H9 (cell line): ENCODE measurements around the gene FSTL4. TPM values are rescaled to one million over a fixed set of nuclear protein-coding genes. Genes with fewer than 3 reads are reported as not detected.

Experiments used
- DNase-seq: peaks from one replicate; pipeline ENCODE4 v3.0.0-alpha.2; 2017
- H2AFZ ChIP-seq: one replicate; pipeline ENCODE4 v1.6.1; 2013; ENCODE audit warnings: mild to moderate bottlenecking, low read length, control low read depth, moderate library complexity
- H2AK5ac ChIP-seq: 2 replicates; pipeline ENCODE4 v1.6.1; 2013; ENCODE audit warnings: low read length, control low read depth, mixed read lengths; ENCODE audit not compliant: insufficient read length
- H2BK120ac ChIP-seq: one replicate; pipeline ENCODE4 v1.6.1; 2013; ENCODE audit warnings: low read depth, mild to moderate bottlenecking, low read length, control low read depth, inconsistent platforms; ENCODE audit not compliant: poor library complexity, severe bottlenecking
- H2BK12ac ChIP-seq: 2 replicates; pipeline ENCODE4 v1.6.1; 2013; ENCODE audit warnings: low read length, control low read depth, mixed read lengths, low read depth; ENCODE audit not compliant: insufficient read length
- H2BK15ac ChIP-seq: 2 replicates; pipeline ENCODE4 v1.6.1; 2013; ENCODE audit warnings: low read depth, low read length, control low read depth
- H2BK20ac ChIP-seq: one replicate; pipeline ENCODE4 v1.6.1; 2013; ENCODE audit warnings: low read depth, mild to moderate bottlenecking, low read length, control low read depth, inconsistent platforms; ENCODE audit not compliant: poor library complexity, severe bottlenecking
- H2BK5ac ChIP-seq: 2 replicates; pipeline ENCODE4 v1.6.1; 2013; ENCODE audit warnings: low read length, control low read depth, mixed read lengths; ENCODE audit not compliant: insufficient read length
- H3K14ac ChIP-seq: 2 replicates; pipeline ENCODE4 v1.6.1; 2013; ENCODE audit warnings: low read length, control low read depth; ENCODE audit not compliant: insufficient read depth
- H3K18ac ChIP-seq: 2 replicates; pipeline ENCODE4 v1.6.1; 2013; ENCODE audit warnings: low read depth, mild to moderate bottlenecking, mixed read lengths, low read length, control low read depth; ENCODE audit not compliant: insufficient read length
- H3K23ac ChIP-seq: 2 replicates; pipeline ENCODE4 v1.6.1; 2013; ENCODE audit warnings: low read length, control low read depth, mixed read lengths, low read depth; ENCODE audit not compliant: insufficient read length
- H3K23me2 ChIP-seq: 2 replicates; pipeline ENCODE4 v1.6.1; 2013; ENCODE audit warnings: low read depth, mild to moderate bottlenecking, mixed read lengths, low read length, control low read depth; ENCODE audit not compliant: insufficient read length, poor library complexity, severe bottlenecking
- H3K27ac ChIP-seq: 2 replicates; pipeline ENCODE4 v1.5.1; 2013; ENCODE audit warnings: low read length, control low read depth, mixed read lengths, low read depth; ENCODE audit not compliant: insufficient read length
- H3K27me3 ChIP-seq: 2 replicates; pipeline ENCODE4 v1.6.1; 2013; ENCODE audit warnings: low read length, control low read depth, inconsistent platforms; ENCODE audit not compliant: insufficient read depth
- H3K4ac ChIP-seq: 2 replicates; pipeline ENCODE4 v1.6.1; 2013; ENCODE audit warnings: low read depth, mild to moderate bottlenecking, control low read depth, inconsistent platforms, low read length, moderate library complexity
- H3K4me1 ChIP-seq: 2 replicates; pipeline ENCODE4 v1.6.1; 2013; ENCODE audit warnings: low read length, control low read depth, inconsistent platforms; ENCODE audit not compliant: insufficient read depth
- H3K4me2 ChIP-seq: 2 replicates; pipeline ENCODE4 v1.6.1; 2013; ENCODE audit warnings: low read length, control low read depth, mixed read lengths; ENCODE audit not compliant: insufficient read length, insufficient read depth
- H3K56ac ChIP-seq: 2 replicates; pipeline ENCODE4 v1.6.1; 2013; ENCODE audit warnings: low read depth, mild to moderate bottlenecking, mixed read lengths, low read length, control low read depth; ENCODE audit not compliant: insufficient read length
- H3K79me1 ChIP-seq: 2 replicates; pipeline ENCODE4 v1.6.1; 2013; ENCODE audit warnings: low read depth, mild to moderate bottlenecking, moderate library complexity, low read length, control low read depth, inconsistent platforms; ENCODE audit not compliant: insufficient read depth, poor library complexity, severe bottlenecking
- H3K79me2 ChIP-seq: 2 replicates; pipeline ENCODE4 v1.6.1; 2013; ENCODE audit warnings: low read length, control low read depth, inconsistent platforms; ENCODE audit not compliant: insufficient read depth
- H3K9ac ChIP-seq: 2 replicates; pipeline ENCODE4 v1.6.1; 2013; ENCODE audit warnings: low read length, control low read depth, mixed read lengths; ENCODE audit not compliant: insufficient read length; ENCODE audit errors: extremely low read depth
- H3K9me3 ChIP-seq: one replicate; pipeline ENCODE4 v1.6.1; 2013; ENCODE audit warnings: low read depth, low read length, inconsistent platforms; ENCODE audit not compliant: control insufficient read depth
- H3T11ph ChIP-seq: one replicate; pipeline ENCODE4 v1.6.1; 2013; ENCODE audit warnings: mild to moderate bottlenecking, low read length, control low read depth, inconsistent platforms
- H4K20me1 ChIP-seq: one replicate; pipeline ENCODE4 v1.6.1; 2013; ENCODE audit not compliant: control insufficient read depth, insufficient read length, insufficient read depth
- H4K5ac ChIP-seq: 2 replicates; pipeline ENCODE4 v1.6.1; 2013; ENCODE audit warnings: low read depth, mild to moderate bottlenecking, mixed read lengths, low read length, control low read depth; ENCODE audit not compliant: insufficient read length
- H4K8ac ChIP-seq: replicated peaks from 2 replicates; pipeline ENCODE4 v1.6.1; 2013; ENCODE audit warnings: low read length, control low read depth, mixed read lengths, low read depth; ENCODE audit not compliant: insufficient read length
- H4K91ac ChIP-seq: 2 replicates; pipeline ENCODE4 v1.6.1; 2013; ENCODE audit warnings: low read depth, mild to moderate bottlenecking, moderate library complexity, mixed read lengths, low read length, control low read depth; ENCODE audit not compliant: insufficient read length
- H3K27ac Mint-ChIP-seq, 3 experiments: 2 replicates in 2 of 3; 3 replicates in 1 of 3; pipeline ENCODE4 v1.8.0; 2020 to 2021; ENCODE audit warnings: mixed read lengths in 3 of 3, mild to moderate bottlenecking in 1 of 3, moderate library complexity in 1 of 3
- H3K27me3 Mint-ChIP-seq: 2 replicates; pipeline ENCODE4 v1.8.0; 2021; ENCODE audit warnings: low read depth, mild to moderate bottlenecking, moderate library complexity, mixed read lengths
- H3K36me3 Mint-ChIP-seq, 3 experiments: 2 replicates in 2 of 3; 3 replicates in 1 of 3; pipeline ENCODE4 v1.8.0; 2020 to 2021; ENCODE audit warnings: low read depth in 3 of 3, mixed read lengths in 3 of 3; ENCODE audit not compliant: insufficient read depth in 1 of 3
- H3K4me1 Mint-ChIP-seq, 2 experiments: 2 replicates each; pipeline ENCODE4 v1.8.0; 2020; ENCODE audit warnings: mixed read lengths in 2 of 2
- H3K4me3 Mint-ChIP-seq, 2 experiments: 2 replicates in 1 of 2; 3 replicates in 1 of 2; pipeline ENCODE4 v1.8.0; 2020 to 2021; ENCODE audit warnings: mild to moderate bottlenecking in 2 of 2, mixed read lengths in 2 of 2, moderate library complexity in 1 of 2
- H3K9me3 Mint-ChIP-seq, 2 experiments: 2 replicates in 1 of 2; 3 replicates in 1 of 2; pipeline ENCODE4 v1.8.0; 2020; ENCODE audit warnings: mild to moderate bottlenecking in 2 of 2, mixed read lengths in 2 of 2, moderate library complexity in 1 of 2
- CTCF ChIP-seq: fragments of 200-600 bp; sonication (generic); conservative IDR thresholded peaks from 3 replicates; pipeline ENCODE4 v1.8.0; 2021; ENCODE audit warnings: antibody characterized with exemption, mild to moderate bottlenecking
- WGBS: extraction: QIAGEN DNeasy Blood & Tissue Kit; methylation state at CpG from one replicate; pipeline ENCODE4 v1.1.7; 2013; ENCODE audit warnings: missing lambda C conversion rate, low lambda C conversion rate, mixed read lengths; ENCODE audit not compliant: insufficient read length; ENCODE audit errors: extremely low coverage; 5-methylcytosine and 5-hydroxymethylcytosine counted together
- total RNA-seq: library from RNA; stranded (reverse); gene quantifications from 2 replicates; pipeline ENCODE4 v1.2.1, GENCODE V29; 2021

FSTL4 gene
- total RNA-seq, 1 experiment from 2014 or later = 5.7 TPM

GRCh38 chr5:133433641-133434040, 178.7 kb downstream of the FSTL4 start:
- H3K4me2 ChIP-seq = no peak overlapping the region
- H3K23me2 ChIP-seq = no peaks in the 10 kb centered on the region
- H3T11ph ChIP-seq = no peak overlapping the region
- no peak overlapping the region for H2BK12ac ChIP-seq
- H3K79me1 ChIP-seq = no peaks in the 10 kb centered on the region
- Mint-ChIP-seq H3K36me3 (no peaks in the 10 kb centered on the region), H3K4me1 (peaks cover 7% of the 10 kb centered on the region in 2 experiments; a peak in 3 of 4 replicates), H3K27ac (no peak overlapping the region), H3K4me3 (no peak overlapping the region), H3K27me3 (peaks cover 5% of the 10 kb centered on the region; the same call in 1 of the 2 replicates), H3K9me3 (no peaks in the 10 kb centered on the region)
- no peaks in the 10 kb centered on the region for H3K9me3 ChIP-seq
- H3K9ac ChIP-seq = no peak overlapping the region
- DNase-seq = no peak
- TF ChIP-seq CTCF = no peak
- no CpG with 5 or more reads among the region's 6 CpGs for WGBS
- no peak overlapping the region for H4K5ac ChIP-seq
- no peaks in the 10 kb centered on the region for H3K4me1 ChIP-seq
- no peak overlapping the region for H2BK20ac ChIP-seq
- H2AFZ ChIP-seq = no peak overlapping the region
- no peak overlapping the region for H2BK15ac ChIP-seq
- no peak overlapping the region for H3K18ac ChIP-seq
- H4K20me1 ChIP-seq = no peaks in the 10 kb centered on the region
- no peak overlapping the region for H2BK120ac ChIP-seq
- H2BK5ac ChIP-seq = no peak overlapping the region
- H3K14ac ChIP-seq = no peak overlapping the region
- H4K8ac ChIP-seq = no peak overlapping the region
- H3K79me2 ChIP-seq = no peaks in the 10 kb centered on the region
- H3K27ac ChIP-seq = no peak overlapping the region
- H3K4ac ChIP-seq = no peak overlapping the region
- no peak overlapping the region for H4K91ac ChIP-seq
- H3K27me3 ChIP-seq = no peaks in the 10 kb centered on the region
- H3K23ac ChIP-seq = no peak overlapping the region
- no peak overlapping the region for H3K56ac ChIP-seq
- no peak overlapping the region for H2AK5ac ChIP-seq
